Mesenchymal stem cell (in vitro differentiated cells and primary cell): ENCODE results near the gene COL4A2.

Experiments used
- DNase-seq: peaks from one replicate; pipeline ENCODE4 v3.0.0-alpha.2; 2013
- H2AFZ ChIP-seq: one replicate; pipeline ENCODE4 v1.6.1; 2013; ENCODE audit warnings: low read depth, mild to moderate bottlenecking, control low read depth, inconsistent platforms, low read length, moderate library complexity
- H2AK5ac ChIP-seq: 2 replicates; pipeline ENCODE4 v1.6.1; 2013; ENCODE audit warnings: low read length, moderate library complexity, mild to moderate bottlenecking, inconsistent platforms; ENCODE audit not compliant: severe bottlenecking
- H2BK120ac ChIP-seq: one replicate; pipeline ENCODE4 v1.6.1; 2013; ENCODE audit warnings: low read depth, mild to moderate bottlenecking, inconsistent platforms, low read length, moderate library complexity
- H2BK12ac ChIP-seq, 2 experiments: one replicate each; pipeline ENCODE4 v1.6.1; 2013; ENCODE audit warnings: inconsistent platforms in 2 of 2, low read length in 2 of 2, mild to moderate bottlenecking in 2 of 2, moderate library complexity in 2 of 2, control low read depth in 1 of 2
- H2BK15ac ChIP-seq: one replicate; pipeline ENCODE4 v1.6.1; 2013; ENCODE audit warnings: mild to moderate bottlenecking, low read depth, inconsistent platforms; ENCODE audit not compliant: poor library complexity, severe bottlenecking
- H2BK5ac ChIP-seq: 2 replicates; pipeline ENCODE4 v1.6.1; 2013; ENCODE audit warnings: low read depth, mild to moderate bottlenecking, low read length, control low read depth, inconsistent platforms; ENCODE audit not compliant: poor library complexity, severe bottlenecking
- H3K14ac ChIP-seq, 2 experiments: one replicate each; pipeline ENCODE4 v1.6.1; 2013; ENCODE audit warnings: inconsistent platforms in 2 of 2, low read length in 2 of 2, control low read depth in 1 of 2, mild to moderate bottlenecking in 1 of 2, moderate library complexity in 1 of 2
- H3K18ac ChIP-seq, 2 experiments: one replicate each; pipeline ENCODE4 v1.6.1; 2013; ENCODE audit warnings: inconsistent platforms in 2 of 2, low read length in 2 of 2, control low read depth in 1 of 2, low read depth in 1 of 2, mild to moderate bottlenecking in 1 of 2
- H3K23ac ChIP-seq, 2 experiments: one replicate each; pipeline ENCODE4 v1.6.1; 2013; ENCODE audit warnings: inconsistent platforms in 2 of 2, low read length in 2 of 2, mild to moderate bottlenecking in 2 of 2, moderate library complexity in 2 of 2, control low read depth in 1 of 2
- H3K27ac ChIP-seq: 2 replicates; pipeline ENCODE4 v1.5.1; 2013; ENCODE audit warnings: mild to moderate bottlenecking, moderate library complexity, low read length, control low read depth, inconsistent platforms; ENCODE audit not compliant: poor library complexity, severe bottlenecking
- H3K27me3 ChIP-seq, 2 experiments: 2 replicates each; pipeline versions ENCODE4 v1.6.1 to v1.7.0; 2013; ENCODE audit warnings: low read length in 2 of 2, mild to moderate bottlenecking in 2 of 2, moderate library complexity in 2 of 2, control low read depth in 1 of 2, inconsistent platforms in 1 of 2; ENCODE audit not compliant: control insufficient read depth in 1 of 2, insufficient read depth in 1 of 2
- H3K36me3 ChIP-seq, 2 experiments: 2 replicates each; pipeline versions ENCODE4 v1.6.1 to v1.7.0; 2013; ENCODE audit warnings: low read length in 2 of 2, control low read depth in 1 of 2, inconsistent platforms in 1 of 2, low read depth in 1 of 2, mild to moderate bottlenecking in 1 of 2; ENCODE audit not compliant: insufficient read depth in 2 of 2, control insufficient read depth in 1 of 2
- H3K4ac ChIP-seq, 2 experiments: one replicate each; pipeline ENCODE4 v1.6.1; 2013; ENCODE audit warnings: inconsistent platforms in 2 of 2, low read length in 2 of 2, mild to moderate bottlenecking in 2 of 2, moderate library complexity in 2 of 2, control low read depth in 1 of 2, low read depth in 1 of 2
- H3K4me1 ChIP-seq: 2 replicates; pipeline ENCODE4 v1.6.1; 2013; ENCODE audit warnings: low read depth, low read length, control low read depth; ENCODE audit not compliant: control insufficient read depth, insufficient read depth
- H3K4me2 ChIP-seq: 2 replicates; pipeline ENCODE4 v1.6.1; 2013; ENCODE audit warnings: low read length, mild to moderate bottlenecking, inconsistent platforms; ENCODE audit not compliant: poor library complexity, severe bottlenecking
- H3K4me3 ChIP-seq, 2 experiments: 2 replicates each; pipeline versions ENCODE4 v1.5.1 to v1.7.0; 2013; ENCODE audit warnings: low read length in 2 of 2, mild to moderate bottlenecking in 2 of 2, control low read depth in 1 of 2, low read depth in 1 of 2; ENCODE audit not compliant: insufficient read depth in 1 of 2
- H3K79me1 ChIP-seq: replicated peaks from 2 replicates; pipeline ENCODE4 v1.6.1; 2013; ENCODE audit warnings: mild to moderate bottlenecking, control low read depth, low read length, inconsistent platforms; ENCODE audit not compliant: poor library complexity, severe bottlenecking
- H3K9ac ChIP-seq: 2 replicates; pipeline ENCODE4 v1.7.0; 2013; ENCODE audit warnings: mild to moderate bottlenecking, low read length, moderate library complexity
- H3K9me3 ChIP-seq: 2 replicates; pipeline ENCODE4 v1.7.0; 2013; ENCODE audit warnings: mild to moderate bottlenecking, low read length; ENCODE audit not compliant: control insufficient read depth
- H4K8ac ChIP-seq: one replicate; pipeline ENCODE4 v1.6.1; 2013; ENCODE audit warnings: inconsistent platforms, mild to moderate bottlenecking, low read length, moderate library complexity
- H4K91ac ChIP-seq: one replicate; pipeline ENCODE4 v1.6.1; 2013; ENCODE audit warnings: mild to moderate bottlenecking, low read length, inconsistent platforms
- WGBS: methylation state at CpG from one replicate; pipeline ENCODE4 v1.1.7; 2013; ENCODE audit warnings: mixed read lengths; 5-methylcytosine and 5-hydroxymethylcytosine counted together

COL4A2 gene

GRCh38 chr13:110501188-110501587 is 194.1 kb downstream of the COL4A2 start:
- Histone ChIP-seq H3K14ac (no peak overlapping the region), H3K79me1 (peaks cover 11% of the 10 kb centered on the region), H2BK5ac (no peak overlapping the region), H3K4me1 (peaks cover 20% of the 10 kb centered on the region), H2BK12ac (no peak overlapping the region), H2AFZ (no peak overlapping the region), H2BK120ac (peak overlapping the region; percentile 73), H3K27ac (no peak overlapping the region), H3K36me3 (peaks cover 61 to 76% of the 10 kb centered on the region in 2 experiments), H4K8ac (peak overlapping the region; percentile 45), H2BK15ac (peak overlapping the region; percentile 44), H3K4ac (no peak overlapping the region), H3K23ac (no peak overlapping the region), H3K9ac (no peak overlapping the region), H3K9me3 (peaks cover 9% of the 10 kb centered on the region), H4K91ac (peak overlapping the region; percentile 88), H3K4me3 (peak overlapping the region in 1 of 2 experiments; percentile 19), H3K18ac (peak overlapping the region; percentile 22 to 87), H3K27me3 (no peaks in the 10 kb centered on the region), H3K4me2 (no peak overlapping the region), H2AK5ac (peak overlapping the region; percentile 11)
- no peak for DNase-seq
- over 99% methylated on average over 9 of the region's 9 CpGs for WGBS

- H3K4me3 ChIP-seq, result no peak overlapping the region
- peak overlapping the region; percentile 44 to 51 for H2BK12ac ChIP-seq
- peak overlapping the region; percentile 43 for H4K8ac ChIP-seq
- peaks cover 58 to 78% of the 10 kb centered on the region in 2 experiments for H3K36me3 ChIP-seq
- no peak overlapping the region for H2AFZ ChIP-seq
- H3K23ac ChIP-seq, result no peak overlapping the region
- peaks cover 9% of the 10 kb centered on the region for H3K9me3 ChIP-seq
- H2BK15ac ChIP-seq, result peak overlapping the region; percentile 94
- DNase-seq, result peak; percentile 93
- 56% methylated on average over 20 of the region's 20 CpGs for WGBS
- H3K27me3 ChIP-seq, result no peaks in the 10 kb centered on the region
- peak overlapping the region; percentile 60 for H4K91ac ChIP-seq
- H3K4ac ChIP-seq, result peak overlapping the region; percentile 20 to 64
- H3K79me1 ChIP-seq, result peaks cover 9% of the 10 kb centered on the region
- H3K9ac ChIP-seq, result no peak overlapping the region
- H3K27ac ChIP-seq, result peak overlapping the region; percentile 62
- no peak overlapping the region for H3K4me2 ChIP-seq
- H2AK5ac ChIP-seq, result peak overlapping the region; percentile 89
- peak overlapping the region; percentile 84 for H2BK120ac ChIP-seq
- peak overlapping the region; percentile 85 to 91 for H3K18ac ChIP-seq
- H3K14ac ChIP-seq, result peak overlapping the region in 1 of 2 experiments; percentile 71
- no peak overlapping the region for H2BK5ac ChIP-seq
- H3K4me1 ChIP-seq, result peaks cover 37% of the 10 kb centered on the region
Measured at GRCh38 chr13:110503037-110503901, 196.2 kb downstream of the COL4A2 start.

- peak overlapping the region; percentile 49 to 72 for H3K18ac ChIP-seq
- peak overlapping the region in 1 of 2 experiments; percentile 5 for H3K23ac ChIP-seq
- H3K9ac ChIP-seq, result no peak overlapping the region
- peak overlapping the region; percentile 62 for H3K27ac ChIP-seq
- no peak overlapping the region for H3K4me2 ChIP-seq
- WGBS, result 90% methylated on average over 18 of the region's 18 CpGs
- H3K14ac ChIP-seq, result peak overlapping the region in 1 of 2 experiments; percentile 14
- no peak overlapping the region for H2BK12ac ChIP-seq
- peaks cover 33% of the 10 kb centered on the region for H3K4me1 ChIP-seq
- no peak overlapping the region for H2BK120ac ChIP-seq
- peaks cover 58 to 76% of the 10 kb centered on the region in 2 experiments for H3K36me3 ChIP-seq
- no peak overlapping the region for H2BK5ac ChIP-seq
- peak overlapping the region; percentile 78 for H4K91ac ChIP-seq
- no peak overlapping the region for H2BK15ac ChIP-seq
- H3K4me3 ChIP-seq, result no peak overlapping the region
- peak overlapping the region; percentile 45 for H4K8ac ChIP-seq
- no peaks in the 10 kb centered on the region for H3K27me3 ChIP-seq
- H2AK5ac ChIP-seq, result peak overlapping the region; percentile 74
- peak overlapping the region; percentile 1 to 62 for H3K4ac ChIP-seq
- H2AFZ ChIP-seq, result no peak overlapping the region
- peaks cover 8% of the 10 kb centered on the region for H3K79me1 ChIP-seq
- peaks cover 9% of the 10 kb centered on the region for H3K9me3 ChIP-seq
- no peak for DNase-seq
Measured at GRCh38 chr13:110503979-110504499, 197.0 kb downstream of the COL4A2 start.

GRCh38 chr13:110505594-110505993 is 198.5 kb downstream of the COL4A2 start:
- Histone ChIP-seq H3K14ac (peak overlapping the region in 1 of 2 experiments; percentile 58), H3K4me2 (no peak overlapping the region), H3K36me3 (peaks cover 59 to 88% of the 10 kb centered on the region in 2 experiments), H3K18ac (peak overlapping the region; percentile 28), H4K91ac (peak overlapping the region; percentile 30), H4K8ac (no peak overlapping the region), H2AK5ac (no peak overlapping the region), H3K27ac (no peak overlapping the region), H3K79me1 (peaks cover 8% of the 10 kb centered on the region), H2BK120ac (no peak overlapping the region), H2BK12ac (peak overlapping the region in 1 of 2 experiments; percentile 57), H3K4ac (no peak overlapping the region), H3K9me3 (peaks cover 6% of the 10 kb centered on the region), H3K23ac (no peak overlapping the region), H2BK5ac (no peak overlapping the region), H3K9ac (no peak overlapping the region), H2AFZ (no peak overlapping the region), H3K4me3 (no peak overlapping the region), H3K27me3 (no peaks in the 10 kb centered on the region), H2BK15ac (no peak overlapping the region), H3K4me1 (peaks cover 42% of the 10 kb centered on the region)
- 93% methylated on average over 10 of the region's 10 CpGs for WGBS
- no peak for DNase-seq
